HG02588 (cell line): ENCODE results near the gene PDE3A.
"Not testable (repeated sequence)": the region's sequence is repeated elsewhere in the genome, so short reads cannot be mapped to it uniquely, and the experiment has no call there.

Experiments used
- ATAC-seq: cut with Tn5 transposase; IDR thresholded peaks from one replicate; pipeline ENCODE4 v1.9.1; 2021; ENCODE audit warnings: mild to moderate bottlenecking, moderate library complexity; ENCODE audit not compliant: unreplicated experiment

PDE3A gene

DNA sequence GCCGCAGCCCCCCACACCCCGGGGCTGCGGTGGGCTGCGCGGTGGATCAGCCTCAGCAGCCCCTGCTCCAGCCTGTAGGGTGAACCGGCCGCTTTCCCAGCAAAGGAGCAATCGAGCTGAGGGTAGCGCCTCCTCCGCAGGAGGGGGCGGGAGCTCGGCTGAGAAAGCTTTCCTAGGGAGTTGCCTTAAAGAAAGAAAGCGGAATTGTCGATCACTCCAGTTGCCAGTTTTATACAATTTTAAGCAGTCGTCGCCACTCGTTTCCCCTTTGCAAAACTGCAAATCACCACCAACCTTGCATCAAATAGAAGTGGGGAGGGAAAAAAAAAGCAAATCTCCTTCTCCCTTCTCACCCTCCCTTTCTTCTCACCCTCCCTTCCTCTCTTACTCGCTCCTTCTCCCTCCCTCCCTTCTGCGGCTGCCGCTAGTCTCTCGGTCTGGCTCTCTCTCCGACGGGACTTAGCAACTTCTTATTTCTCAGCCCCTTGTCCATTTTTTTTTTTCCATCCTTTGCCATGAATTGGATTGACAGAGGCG lies at the start of gene PDE3A:
Gene PDE3A, plus strand, starts transcription at position 424 of the 537 bp plus-strand sequence. CDS start 748 bp downstream, outside the sequence.
- no peak for ATAC-seq

- ATAC-seq: no peak
Observed at GRCh38 chr12:20319366-20319765, 49.0 kb upstream of the PDE3A start.

DNA sequence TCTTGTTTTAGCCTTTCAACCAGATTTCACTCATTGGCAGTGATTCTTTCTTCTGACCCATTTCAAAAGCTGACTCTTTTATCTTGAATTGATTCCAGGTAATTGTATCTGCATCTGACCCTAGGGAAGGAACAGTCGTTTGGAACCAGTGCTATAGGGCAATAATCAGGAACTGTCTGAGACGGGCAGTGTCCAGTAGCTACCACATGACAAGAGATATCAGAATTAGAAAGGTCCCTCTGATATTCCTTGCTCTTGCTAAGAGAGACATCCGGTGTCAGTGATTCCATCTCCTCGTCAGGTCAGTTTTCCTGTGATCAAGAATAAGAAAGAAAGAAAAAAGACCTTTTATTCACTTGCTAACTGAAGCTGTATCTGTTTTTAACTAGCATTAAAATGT lies 47.8 kb upstream of the PDE3A start:
- ATAC-seq: no peak

DNA sequence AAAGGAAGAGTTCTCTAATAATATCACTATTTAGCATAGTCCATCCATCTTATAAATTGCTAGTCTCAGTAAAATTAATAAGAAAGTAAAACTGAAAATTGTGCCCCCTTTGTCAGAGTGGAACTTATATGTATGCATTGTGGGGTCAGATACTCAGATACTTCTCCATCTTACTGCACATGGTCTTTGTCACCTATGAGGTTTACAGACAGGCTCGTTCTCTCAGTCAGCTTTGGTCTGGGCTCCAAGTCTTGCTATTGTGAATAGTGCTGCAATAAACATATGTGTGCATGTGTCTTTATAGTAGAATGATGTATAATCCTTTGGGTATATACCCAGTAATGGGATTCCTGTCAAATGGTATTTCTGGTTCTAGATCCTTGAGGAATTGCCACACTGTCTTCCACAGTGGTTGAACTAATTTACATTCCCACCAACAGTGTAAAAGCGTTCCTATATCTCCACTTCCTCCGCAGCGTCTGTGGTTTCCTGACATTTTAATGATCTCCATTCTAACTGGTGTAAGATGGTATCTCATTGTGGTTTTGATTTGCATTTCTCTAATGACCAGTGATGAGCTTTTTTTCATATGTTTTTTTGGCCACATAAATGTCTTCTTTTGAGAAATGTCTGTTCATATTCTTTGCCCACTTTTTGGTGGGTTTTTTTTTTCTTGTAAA lies 37.4 kb upstream of the PDE3A start:
- ATAC-seq: not testable (repeated sequence)

- ATAC-seq: no peak
Observed at GRCh38 chr12:20339060-20339459, 29.3 kb upstream of the PDE3A start.

GRCh38 chr12:20342111-20342510 lies 26.2 kb upstream of the PDE3A start:
- ATAC-seq: no peak

GRCh38 chr12:20345866-20346265 lies 22.5 kb upstream of the PDE3A start:
- no peak for ATAC-seq

DNA sequence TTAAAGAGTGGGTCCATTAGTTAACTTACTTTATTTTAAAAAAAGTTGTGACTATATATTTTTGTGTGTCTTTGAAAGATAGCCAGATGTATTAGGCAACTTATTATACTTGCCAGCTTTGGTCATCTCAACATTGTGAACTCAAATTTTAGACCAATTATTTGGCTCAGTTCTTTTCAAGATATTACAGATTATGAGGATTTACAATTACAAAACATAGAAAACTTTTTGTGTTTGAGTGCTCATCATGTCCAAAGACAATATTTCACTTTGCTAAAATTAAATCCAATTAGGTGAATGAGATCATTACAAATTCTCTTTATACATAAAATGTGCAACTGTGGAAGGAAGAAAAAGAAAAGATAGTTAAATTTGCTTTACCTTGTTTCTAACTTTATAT lies 18.3 kb upstream of the PDE3A start:
- no peak for ATAC-seq

- no peak for ATAC-seq
Observed at GRCh38 chr12:20350495-20350894, 17.8 kb upstream of the PDE3A start.

GRCh38 chr12:20351406-20351805 lies 16.9 kb upstream of the PDE3A start:
- ATAC-seq: no peak

DNA sequence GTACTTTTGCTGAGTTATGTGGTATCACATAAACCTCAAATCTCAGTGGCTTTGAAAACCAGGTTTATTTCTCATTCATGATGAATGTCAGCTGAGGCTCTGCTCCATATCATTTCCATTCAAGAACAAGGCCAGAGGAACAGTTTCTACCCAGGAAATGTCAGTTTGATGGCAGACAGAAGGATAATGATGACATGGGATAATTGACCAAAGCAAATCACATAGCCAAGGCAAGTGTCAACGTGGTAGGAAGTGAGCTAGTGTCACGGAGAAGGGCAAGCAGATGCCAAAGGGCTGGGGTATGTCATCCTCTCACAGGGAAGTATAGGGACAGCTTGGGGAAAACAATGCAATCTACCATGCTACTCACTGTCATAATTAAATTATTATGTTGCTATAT lies 12.3 kb upstream of the PDE3A start:
- no peak for ATAC-seq

GRCh38 chr12:20360407-20360806 lies 7.9 kb upstream of the PDE3A start:
- ATAC-seq: no peak

GRCh38 chr12:20361416-20361815 lies 6.9 kb upstream of the PDE3A start:
- no peak for ATAC-seq

- ATAC-seq: no peak
Observed at GRCh38 chr12:20364501-20364900, 3.8 kb upstream of the PDE3A start.

- no peak for ATAC-seq
Observed at GRCh38 chr12:20366776-20367409, 1.4 kb upstream of the PDE3A start.

DNA sequence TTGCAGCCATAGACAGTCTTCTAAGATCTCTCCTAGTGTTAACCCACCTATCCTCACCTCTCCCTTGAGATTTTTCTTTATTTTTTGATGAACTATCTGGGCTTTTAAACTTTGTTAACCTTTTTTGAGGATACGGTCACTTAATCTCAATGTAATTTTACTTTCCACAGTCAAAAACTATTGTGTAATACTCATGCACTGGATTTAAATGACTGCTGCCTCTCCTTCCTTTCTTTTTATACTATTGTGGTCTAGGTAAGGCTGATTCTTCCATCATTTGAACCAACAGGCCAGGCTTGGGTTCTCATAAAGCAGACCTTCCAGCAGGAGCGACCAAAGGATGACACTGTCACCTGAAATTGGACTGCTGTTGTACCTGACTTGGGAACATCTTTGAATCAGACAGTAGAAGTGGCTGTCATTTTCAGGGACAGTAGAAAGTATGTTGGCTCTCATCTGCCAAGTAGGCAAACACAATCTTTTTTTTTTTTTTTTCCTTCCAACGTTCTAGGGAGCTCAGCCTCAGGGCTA lies 689 bp upstream of the PDE3A start:
- ATAC-seq: no peak

- ATAC-seq: no peak
Observed at GRCh38 chr12:20368651-20369304, 441 bp downstream of the PDE3A start.

- no peak for ATAC-seq
Observed at GRCh38 chr12:20369305-20370013, 1.1 kb downstream of the PDE3A start.

DNA sequence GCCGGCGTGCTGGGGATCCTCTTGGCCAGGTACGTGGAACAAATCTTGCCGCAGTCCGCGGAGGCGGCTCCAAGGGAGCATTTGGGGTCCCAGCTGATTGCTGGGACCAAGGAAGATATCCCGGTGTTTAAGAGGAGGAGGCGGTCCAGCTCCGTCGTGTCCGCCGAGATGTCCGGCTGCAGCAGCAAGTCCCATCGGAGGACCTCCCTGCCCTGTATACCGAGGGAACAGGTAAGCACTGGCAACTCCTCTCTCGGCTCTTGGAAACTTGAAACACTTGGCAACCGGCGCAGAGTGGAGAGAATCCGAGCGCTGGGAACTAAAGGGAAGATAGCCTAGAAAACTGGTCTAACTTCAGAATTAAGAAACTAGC lies 1.7 kb downstream of the PDE3A start:
- ATAC-seq: no peak

DNA sequence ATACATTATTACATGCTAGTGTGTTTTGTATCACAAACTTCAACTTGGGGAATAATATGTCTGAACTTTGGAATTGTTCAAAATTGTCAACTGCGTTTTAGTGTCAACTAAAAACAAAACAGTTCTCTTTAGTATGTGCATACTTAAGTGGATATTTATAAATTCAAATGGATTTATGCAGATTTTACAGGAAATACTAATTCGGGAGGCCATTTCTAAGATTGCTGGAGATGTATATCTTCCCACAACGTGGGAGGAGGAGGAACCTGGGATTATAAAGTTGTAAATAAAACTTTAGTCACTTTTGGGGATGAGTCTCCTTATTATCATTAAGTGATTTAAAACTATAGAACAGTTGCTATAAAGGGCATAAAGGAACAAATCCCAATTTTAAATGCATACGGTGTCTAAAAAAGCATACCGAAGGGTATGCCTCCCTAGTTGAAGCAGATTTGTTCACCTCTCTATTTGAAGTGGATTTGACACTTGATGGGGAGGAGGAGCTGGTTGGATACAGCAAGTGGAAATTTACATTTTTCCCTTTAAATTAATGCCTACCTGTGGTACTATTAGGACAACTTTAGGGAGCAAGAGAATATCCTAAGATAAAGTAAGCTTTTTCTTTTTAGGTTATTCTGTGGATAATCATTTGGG lies 2.7 kb downstream of the PDE3A start:
- ATAC-seq: no peak
